Breast epithelium (tissue), 4 donors: Measurements from ENCODE around the gene SCN2B. TPM values are rescaled to one million over a fixed set of nuclear protein-coding genes. Genes with fewer than 3 reads are reported as not detected.

Experiments used
- DNase-seq, 2 donors: peaks; one replicate each; pipeline ENCODE4 v3.0.0-alpha.2; 2019; ENCODE audit warnings: low spot score in 2 of 2
- H3K27ac ChIP-seq, 2 donors: fragments of 200-600 bp; sonication (generic) in 1 of 2; one replicate each; pipeline ENCODE4 v1.5.1; 2016 to 2019; ENCODE audit warnings: mild to moderate bottlenecking in 1 of 2
- H3K27me3 ChIP-seq, 2 donors: fragments of 200-600 bp; sonication (generic) in 1 of 2; one replicate each; pipeline versions ENCODE4 v1.5.1 to v1.6.0; 2017 to 2019; ENCODE audit warnings: control low read depth in 1 of 2, mild to moderate bottlenecking in 1 of 2
- H3K36me3 ChIP-seq: fragments of 200-600 bp; one replicate; pipeline ENCODE4 v1.5.1; 2019
- H3K4me1 ChIP-seq, 2 donors: fragments of 200-600 bp; sonication (generic); one replicate each; pipeline ENCODE4 v1.5.1; 2016 to 2019; ENCODE audit warnings: control low read depth in 1 of 2
- H3K4me3 ChIP-seq, 3 donors: fragments of 200-600 bp; sonication (generic); 1 replicate in 2 of 3; 2 replicates in 1 of 3; pipeline ENCODE4 v1.5.1; 2016 to 2019; ENCODE audit warnings: mild to moderate bottlenecking in 3 of 3, moderate library complexity in 2 of 3
- H3K9me3 ChIP-seq, 2 donors: fragments of 200-600 bp; sonication (generic) in 1 of 2; one replicate each; pipeline ENCODE4 v1.5.1; 2016 to 2019; ENCODE audit warnings: control low read depth in 1 of 2
- POLR2A ChIP-seq: fragments of 450-650 bp; IDR thresholded peaks from one replicate; pipeline ENCODE4 v1.6.1; 2016; ENCODE audit warnings: antibody characterized with exemption, mild to moderate bottlenecking, moderate library complexity
- POLR2AphosphoS5 ChIP-seq, 3 donors: sonication (generic); formaldehyde crosslinking; IDR thresholded peaks; one replicate each; pipeline ENCODE4 v1.6.1; 2017; ENCODE audit warnings: antibody characterized with exemption in 3 of 3
- intact Hi-C: fragments of 100-400 bp; cut with DNase I; formaldehyde crosslinking; loops from one replicate; pipeline ENCODE4 v1.15.1; 2023; ENCODE audit warnings: low total_unique reads
- total RNA-seq, 3 donors: library from RNA; depleted of rRNA; stranded (reverse); fragments of >200 nt; gene quantifications; one replicate each; pipeline ENCODE4 v1.1.0, GENCODE V29; 2016
- TF ChIP-seq, protein P1 (sequence below), 3 donors: fragments of 450-650 bp; IDR thresholded peaks; one replicate each; pipeline ENCODE4 v1.5.1; 2016 to 2017; ENCODE audit warnings: antibody characterized with exemption in 3 of 3, mild to moderate bottlenecking in 3 of 3, moderate library complexity in 3 of 3

The SCN2B gene
- total RNA-seq, 3 donors from 2014 or later = under 0.01 to 0.88 (median 0.16) TPM

DNA sequence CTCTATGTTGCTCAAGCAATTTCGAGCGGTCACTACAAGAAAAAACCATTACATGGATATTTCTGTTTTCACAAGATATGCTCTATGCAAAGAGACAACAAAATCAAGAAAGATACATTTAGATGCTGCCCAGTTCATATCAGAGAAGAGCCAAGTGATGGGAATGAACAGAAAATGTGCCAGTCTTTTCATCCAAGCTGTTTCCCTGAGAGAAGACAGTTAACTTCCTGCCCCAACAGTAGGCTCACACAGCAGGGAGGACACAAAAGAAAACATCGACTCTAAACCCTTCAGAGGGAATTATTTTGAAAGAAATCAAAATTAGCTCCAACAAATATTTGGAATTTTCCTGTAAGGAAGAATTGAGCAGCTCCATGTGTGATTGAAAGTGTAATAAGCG, 36.8 kb upstream of the SCN2B start:
- H3K36me3 ChIP-seq = no peaks in the 10 kb centered on the region
- H3K27me3 ChIP-seq = no peaks in the 10 kb centered on the region
- intact Hi-C loops = loop anchor here (10.0 kb wide), 1 partner anchor 1192 kb away; no protein-coding TSS in a partner anchor
- TF ChIP-seq POLR2AphosphoS5 (IDR thresholded peaks at IDR 0.05) = no peak
- no peaks in the 10 kb centered on the region for H3K4me1 ChIP-seq
- no peak for DNase-seq
- no peak overlapping the region for H3K27ac ChIP-seq
- no peak overlapping the region for H3K4me3 ChIP-seq
- no peaks in the 10 kb centered on the region for H3K9me3 ChIP-seq

DNA sequence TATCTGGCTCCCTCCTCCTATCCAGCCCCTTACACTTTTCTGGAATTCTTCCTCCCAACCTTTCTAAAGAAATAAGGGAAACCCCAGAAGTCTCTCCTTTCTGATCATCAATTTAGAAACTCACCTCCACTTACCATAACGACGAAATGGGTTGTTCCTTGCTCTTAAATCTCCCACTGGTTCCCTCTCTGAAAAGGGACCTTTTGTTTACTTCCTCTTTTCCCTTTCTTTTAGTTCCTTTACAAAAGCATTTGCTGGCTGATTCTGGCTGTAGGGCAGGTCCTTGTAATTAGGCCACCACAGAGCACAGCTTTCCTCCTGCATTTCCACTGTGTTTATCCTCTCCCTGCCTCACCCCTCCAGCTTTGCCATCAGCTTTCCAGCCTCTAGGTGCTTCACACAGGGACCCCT, 36.3 kb upstream of the SCN2B start:
- Histone ChIP-seq H3K27me3 (no peaks in the 10 kb centered on the region), H3K4me1 (no peaks in the 10 kb centered on the region), H3K9me3 (no peaks in the 10 kb centered on the region), H3K27ac (no peak overlapping the region), H3K4me3 (no peak overlapping the region), H3K36me3 (no peaks in the 10 kb centered on the region)
- intact Hi-C loops = loop anchor here (10.0 kb wide), 1 partner anchor 1192 kb away; no protein-coding TSS in a partner anchor
- no peak for DNase-seq
- TF ChIP-seq, protein P1, sequence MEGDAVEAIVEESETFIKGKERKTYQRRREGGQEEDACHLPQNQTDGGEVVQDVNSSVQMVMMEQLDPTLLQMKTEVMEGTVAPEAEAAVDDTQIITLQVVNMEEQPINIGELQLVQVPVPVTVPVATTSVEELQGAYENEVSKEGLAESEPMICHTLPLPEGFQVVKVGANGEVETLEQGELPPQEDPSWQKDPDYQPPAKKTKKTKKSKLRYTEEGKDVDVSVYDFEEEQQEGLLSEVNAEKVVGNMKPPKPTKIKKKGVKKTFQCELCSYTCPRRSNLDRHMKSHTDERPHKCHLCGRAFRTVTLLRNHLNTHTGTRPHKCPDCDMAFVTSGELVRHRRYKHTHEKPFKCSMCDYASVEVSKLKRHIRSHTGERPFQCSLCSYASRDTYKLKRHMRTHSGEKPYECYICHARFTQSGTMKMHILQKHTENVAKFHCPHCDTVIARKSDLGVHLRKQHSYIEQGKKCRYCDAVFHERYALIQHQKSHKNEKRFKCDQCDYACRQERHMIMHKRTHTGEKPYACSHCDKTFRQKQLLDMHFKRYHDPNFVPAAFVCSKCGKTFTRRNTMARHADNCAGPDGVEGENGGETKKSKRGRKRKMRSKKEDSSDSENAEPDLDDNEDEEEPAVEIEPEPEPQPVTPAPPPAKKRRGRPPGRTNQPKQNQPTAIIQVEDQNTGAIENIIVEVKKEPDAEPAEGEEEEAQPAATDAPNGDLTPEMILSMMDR (IDR thresholded peaks at IDR 0.05) = no peak
- TF ChIP-seq POLR2A (no peak), POLR2AphosphoS5 (IDR thresholded peaks at IDR 0.05) (no peak)

DNA sequence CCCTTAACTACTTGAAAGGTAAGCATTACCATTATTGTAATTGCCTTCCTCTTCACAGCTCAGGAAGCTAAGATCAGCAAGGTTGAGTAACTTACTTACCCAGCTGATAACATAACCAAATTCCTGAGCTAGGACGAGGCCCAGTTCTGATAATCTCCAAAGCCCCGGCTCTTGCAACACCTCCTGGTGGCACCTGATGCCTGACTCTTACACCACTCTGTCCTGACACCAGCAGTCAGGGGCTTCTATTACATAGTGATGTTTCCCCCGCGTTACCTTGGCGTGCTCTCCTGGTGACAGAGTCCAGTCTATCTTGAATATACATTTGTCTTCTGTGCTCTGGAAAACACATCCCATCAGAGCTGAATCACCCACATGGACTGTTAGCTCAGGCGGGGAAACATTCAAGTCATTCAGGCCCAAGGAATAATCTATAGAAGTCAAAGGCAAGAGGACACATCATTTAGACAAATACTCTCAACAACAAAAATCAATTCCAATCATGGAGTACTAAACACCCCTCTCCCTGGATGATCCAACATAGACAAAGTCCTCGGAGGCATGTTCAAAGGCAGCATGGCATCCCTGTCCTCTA, 35.8 kb upstream of the SCN2B start:
- DNase-seq = no peak
- Histone ChIP-seq H3K27ac (no peak overlapping the region), H3K4me3 (no peak overlapping the region), H3K27me3 (no peaks in the 10 kb centered on the region), H3K9me3 (no peaks in the 10 kb centered on the region), H3K4me1 (no peaks in the 10 kb centered on the region), H3K36me3 (no peaks in the 10 kb centered on the region)
- intact Hi-C loops = loop anchor here (10.0 kb wide), 1 partner anchor 1193 kb away; no protein-coding TSS in a partner anchor
- no peak for TF ChIP-seq POLR2AphosphoS5 (IDR thresholded peaks at IDR 0.05)
- TF ChIP-seq, protein P1 (IDR thresholded peaks at IDR 0.05) = no peak

DNA sequence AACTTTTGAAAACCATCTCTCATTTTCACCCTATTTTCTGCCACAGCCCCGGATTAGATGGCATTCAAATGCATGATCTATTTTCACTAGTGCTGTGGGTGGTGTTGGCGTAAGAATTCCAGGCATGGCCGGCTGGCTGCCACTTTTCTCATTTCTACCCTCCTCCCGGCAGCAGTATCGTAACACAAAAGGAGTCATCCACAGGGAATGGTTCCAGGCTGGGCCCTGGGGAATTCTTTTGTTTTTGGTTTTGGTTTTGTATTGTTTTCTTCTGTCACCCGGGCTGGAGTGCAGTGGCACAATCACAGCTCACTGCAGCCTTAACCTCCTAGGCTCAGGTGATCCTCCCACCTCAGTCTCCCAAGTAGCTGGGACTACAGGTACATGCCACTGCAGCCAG, 34.6 kb upstream of the SCN2B start:
- DNase-seq = peak in 1 of 2 donors; percentile 39
- H3K9me3 ChIP-seq = no peaks in the 10 kb centered on the region
- H3K4me3 ChIP-seq = no peak overlapping the region
- H3K4me1 ChIP-seq = no peaks in the 10 kb centered on the region
- intact Hi-C loops = loop anchor here (10.0 kb wide), 1 partner anchor 1194 kb away; no protein-coding TSS in a partner anchor
- H3K27me3 ChIP-seq = no peaks in the 10 kb centered on the region
- no peak for TF ChIP-seq POLR2AphosphoS5 (IDR thresholded peaks at IDR 0.05)
- TF ChIP-seq, protein P1 (IDR thresholded peaks at IDR 0.05) = no peak
- TF ChIP-seq POLR2A = no peak
- H3K36me3 ChIP-seq = no peaks in the 10 kb centered on the region
- peak overlapping the region in 1 of 2 donors; percentile 12 for H3K27ac ChIP-seq

DNA sequence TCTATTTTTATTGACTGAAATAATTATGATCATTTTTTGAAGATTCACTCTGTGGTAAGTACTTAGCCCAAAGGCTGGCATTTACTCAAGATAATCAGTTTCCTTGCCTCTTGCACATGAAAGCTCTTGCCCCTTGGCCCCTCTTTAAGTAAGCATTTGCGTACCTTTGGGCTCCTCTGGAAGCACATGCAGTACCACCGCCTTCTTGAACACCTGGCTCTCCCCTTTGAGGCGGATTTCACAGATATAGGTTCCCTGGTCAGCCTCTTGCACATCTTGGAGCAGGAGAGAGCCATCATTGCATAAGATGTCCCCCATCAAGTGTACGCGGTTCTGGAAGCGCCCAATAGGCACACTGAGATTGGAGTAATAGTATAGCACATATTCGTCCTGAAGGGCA, 33.9 kb upstream of the SCN2B start:
- TF ChIP-seq, protein P1 (IDR thresholded peaks at IDR 0.05) = no peak
- TF ChIP-seq POLR2AphosphoS5 (IDR thresholded peaks at IDR 0.05) (no peak), POLR2A (no peak)
- Histone ChIP-seq H3K9me3 (no peaks in the 10 kb centered on the region), H3K27me3 (no peaks in the 10 kb centered on the region), H3K4me1 (no peaks in the 10 kb centered on the region), H3K4me3 (no peak overlapping the region), H3K36me3 (no peaks in the 10 kb centered on the region), H3K27ac (no peak overlapping the region)
- intact Hi-C loops = loop anchor here (10.0 kb wide), 1 partner anchor 1194 kb away; no protein-coding TSS in a partner anchor
- no peak for DNase-seq
